PFSK-1 (cell line): Measurements from ENCODE around the gene ALKBH4.

Experiments
- FOXP2 ChIP-seq: optimal IDR thresholded peaks from 2 replicates; pipeline ENCODE3; 2011; ENCODE audit warnings: borderline replicate concordance, control low read depth, inconsistent platforms; ENCODE audit not compliant: insufficient read depth; ENCODE audit errors: extremely low read length, extremely low read depth
- POLR2AphosphoS5 ChIP-seq: IDR thresholded peaks from 2 replicates; pipeline ENCODE4 v1.6.1; 2012; ENCODE audit warnings: low read depth, mild to moderate bottlenecking, control low read depth, low read length, moderate library complexity
- REST ChIP-seq, 2 experiments: IDR thresholded peaks; 2 replicates each; pipeline versions ENCODE4 v1.6.1 to v1.8.0; 2011 to 2012; ENCODE audit warnings: low read depth in 2 of 2, low read length in 2 of 2, control low read depth in 1 of 2, inconsistent platforms in 1 of 2, mild to moderate bottlenecking in 1 of 2, moderate library complexity in 1 of 2; ENCODE audit not compliant: insufficient read depth in 1 of 2
- SIN3A ChIP-seq: IDR thresholded peaks from 2 replicates; pipeline ENCODE4 v1.6.1; 2012; ENCODE audit warnings: mild to moderate bottlenecking, low read length, moderate library complexity, borderline replicate concordance; ENCODE audit not compliant: insufficient read depth
- TAF1 ChIP-seq: IDR thresholded peaks from 2 replicates; pipeline ENCODE4 v1.6.1; 2012; ENCODE audit warnings: low read length, control low read depth, borderline replicate concordance; ENCODE audit not compliant: insufficient read depth

Gene ALKBH4

GRCh38 chr7:102424129-102424551 is 40.5 kb downstream of the ALKBH4 start:
- TF ChIP-seq TAF1 (no peak), REST (IDR thresholded peaks at IDR 0.05; ENCODE audit: insufficient read depth in 1 of 2, low read depth in 2 of 2, low read length in 2 of 2) (no peak), POLR2AphosphoS5 (no peak), FOXP2 (no peak), SIN3A (no peak)

GRCh38 chr7:102421706-102422240 is 42.9 kb downstream of the ALKBH4 start:
- no peak for TF ChIP-seq REST (IDR thresholded peaks at IDR 0.05; ENCODE audit: insufficient read depth in 1 of 2, low read depth in 2 of 2, low read length in 2 of 2)
- TF ChIP-seq TAF1 = no peak
- no peak for TF ChIP-seq POLR2AphosphoS5
- no peak for TF ChIP-seq FOXP2
- TF ChIP-seq SIN3A = no peak

GRCh38 chr7:102418592-102418991 is 46.1 kb downstream of the ALKBH4 start:
- TF ChIP-seq TAF1 (no peak), SIN3A (no peak), FOXP2 (no peak)

- no peak for TF ChIP-seq TAF1
- TF ChIP-seq FOXP2 = no peak
- no peak for TF ChIP-seq POLR2AphosphoS5
These were observed 47.6 kb downstream of the ALKBH4 start for GRCh38 chr7:102417105-102417504.

- TF ChIP-seq FOXP2 (no peak), REST (IDR thresholded peaks at IDR 0.05; ENCODE audit: insufficient read depth in 1 of 2, low read depth in 2 of 2, low read length in 2 of 2) (no peak), TAF1 (no peak), SIN3A (no peak), POLR2AphosphoS5 (no peak)
These were observed 48.3 kb downstream of the ALKBH4 start for GRCh38 chr7:102416406-102416805.

- TF ChIP-seq FOXP2 (no peak), POLR2AphosphoS5 (no peak), REST (IDR thresholded peaks at IDR 0.05; ENCODE audit: insufficient read depth in 1 of 2, low read depth in 2 of 2, low read length in 2 of 2) (no peak)
These were observed 48.9 kb downstream of the ALKBH4 start for GRCh38 chr7:102415685-102416225.
